SK-N-MC (cell line): Measurements from ENCODE around the gene UNC50.

Experiments
- DNase-seq: peaks from one replicate; pipeline ENCODE4 v3.0.0-alpha.2; 2011; ENCODE audit warnings: low read depth, low spot score
- H3K27ac ChIP-seq: fragments of 200-600 bp; sonication (generic); 2 replicates; pipeline ENCODE4 v1.5.1; 2016; ENCODE audit warnings: mixed run types
- H3K36me3 ChIP-seq: fragments of 200-600 bp; sonication (generic); 2 replicates; pipeline ENCODE4 v1.6.1; 2017; ENCODE audit warnings: antibody characterized with exemption, low read length, mixed read lengths; ENCODE audit not compliant: insufficient read depth
- H3K4me3 ChIP-seq: fragments of 200-600 bp; sonication (generic); 2 replicates; pipeline ENCODE4 v1.5.1; 2016
- H3K9ac ChIP-seq: fragments of 200-600 bp; sonication (generic); 2 replicates; pipeline ENCODE4 v1.8.0; 2017; ENCODE audit warnings: mixed run types, mixed read lengths; ENCODE audit not compliant: insufficient read length
- H3K9me3 ChIP-seq: fragments of 200-600 bp; sonication (generic); 2 replicates; pipeline ENCODE4 v1.6.1; 2017; ENCODE audit warnings: low read depth, mild to moderate bottlenecking, antibody characterized with exemption, low read length, moderate library complexity, mixed read lengths
- EZH2 ChIP-seq: fragments of 200-600 bp; sonication (generic); IDR thresholded peaks from one replicate; pipeline ENCODE4 v1.6.1; 2017; ENCODE audit warnings: antibody characterized with exemption
- FOXP2 ChIP-seq: optimal IDR thresholded peaks from 2 replicates; pipeline ENCODE3; 2011; ENCODE audit warnings: mild to moderate bottlenecking, moderate library complexity; ENCODE audit not compliant: insufficient read depth; ENCODE audit errors: extremely low read length, control extremely low read depth
- POLR2AphosphoS5 ChIP-seq: IDR thresholded peaks from 2 replicates; pipeline ENCODE4 v1.6.1; 2012; ENCODE audit warnings: mild to moderate bottlenecking, low read depth, low read length, borderline replicate concordance

UNC50 gene

DNA sequence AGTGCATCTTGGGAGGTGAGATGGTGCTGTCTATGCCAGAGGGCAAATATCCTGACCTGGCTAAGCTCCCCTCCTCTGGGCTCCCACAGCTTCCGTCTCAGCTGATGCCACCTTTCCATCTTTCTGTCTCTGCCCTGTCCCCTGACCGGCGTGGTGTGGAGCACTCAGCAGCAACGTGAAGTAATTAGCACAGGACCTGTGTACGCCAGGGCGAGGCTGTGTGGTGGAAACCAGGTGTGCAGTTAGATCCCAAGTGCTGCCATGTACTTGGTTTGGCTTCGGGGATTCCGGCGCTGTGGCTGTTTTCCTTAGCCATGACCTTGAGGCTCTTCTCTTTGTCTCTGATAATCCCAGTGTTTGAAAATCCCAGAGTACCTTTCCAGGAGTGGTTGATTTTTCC lies 36.6 kb upstream of the UNC50 start:
- H3K27ac ChIP-seq: no peak overlapping the region
- H3K4me3 ChIP-seq: no peak overlapping the region
- H3K9ac ChIP-seq: no peak overlapping the region
- H3K36me3 ChIP-seq: peaks cover 5% of the 10 kb centered on the region; the same call in 1 of the 2 replicates
- DNase-seq: no peak
- TF ChIP-seq POLR2AphosphoS5 (no peak), FOXP2 (no peak), EZH2 (no peak)
- no peaks in the 10 kb centered on the region for H3K9me3 ChIP-seq

GRCh38 chr2:98572211-98572610 lies 36.2 kb upstream of the UNC50 start:
- Histone ChIP-seq H3K4me3 (no peak overlapping the region), H3K27ac (no peak overlapping the region), H3K9ac (no peak overlapping the region), H3K36me3 (peaks cover 5% of the 10 kb centered on the region; the same call in 1 of the 2 replicates), H3K9me3 (no peaks in the 10 kb centered on the region)
- no peak for DNase-seq
- no peak for TF ChIP-seq FOXP2
- no peak for TF ChIP-seq EZH2
- TF ChIP-seq POLR2AphosphoS5: no peak

DNA sequence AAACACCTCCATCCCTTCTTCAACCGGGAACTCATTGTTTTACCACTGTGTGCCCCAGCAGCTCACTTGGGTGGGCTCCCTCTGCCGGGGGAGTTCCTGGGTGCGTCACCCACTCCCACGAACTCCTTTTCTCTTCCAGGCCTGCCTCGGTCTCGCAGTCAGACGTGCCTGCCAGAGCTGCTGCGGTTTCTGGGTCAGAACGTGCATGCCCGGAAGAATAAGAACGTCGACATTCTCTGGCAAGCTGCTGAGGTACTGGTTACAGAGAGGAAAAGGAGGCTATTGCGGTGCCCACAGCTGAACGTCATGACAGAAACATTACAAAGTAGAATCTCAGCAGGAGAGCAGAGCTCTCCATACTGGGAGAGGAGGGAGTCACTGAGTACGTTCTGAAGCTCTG lies 35.7 kb upstream of the UNC50 start:
- Histone ChIP-seq H3K9me3 (no peaks in the 10 kb centered on the region), H3K4me3 (no peak overlapping the region), H3K9ac (no peak overlapping the region), H3K27ac (no peak overlapping the region), H3K36me3 (peaks cover 5% of the 10 kb centered on the region; the same call in 1 of the 2 replicates)
- no peak for DNase-seq
- no peak for TF ChIP-seq FOXP2

DNA sequence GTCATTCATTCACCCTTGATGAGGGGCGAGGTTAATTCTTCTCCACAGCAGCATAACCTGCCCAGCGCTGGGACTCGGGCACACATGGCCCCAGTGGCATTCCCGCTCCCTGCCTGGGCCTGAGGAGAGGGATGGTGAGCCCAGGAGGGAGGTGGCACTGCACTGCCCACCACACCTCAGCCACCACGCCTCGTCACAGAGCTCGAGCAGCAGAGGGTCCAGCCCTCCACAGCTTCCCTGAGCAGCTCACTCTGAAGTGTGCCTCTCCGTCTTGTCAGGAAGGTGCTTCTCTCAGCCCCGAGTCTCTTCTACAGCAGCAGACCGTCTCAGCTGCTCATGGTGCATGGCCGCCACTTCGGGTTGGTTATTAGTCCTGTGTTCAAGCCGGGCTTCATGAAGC lies 35.0 kb upstream of the UNC50 start:
- TF ChIP-seq EZH2 (no peak), POLR2AphosphoS5 (no peak), FOXP2 (no peak)
- no peak overlapping the region for H3K27ac ChIP-seq
- no peaks in the 10 kb centered on the region for H3K9me3 ChIP-seq
- no peak overlapping the region for H3K9ac ChIP-seq
- no peak overlapping the region for H3K4me3 ChIP-seq
- peaks cover 5% of the 10 kb centered on the region; the same call in 1 of the 2 replicates for H3K36me3 ChIP-seq
- DNase-seq: no peak

GRCh38 chr2:98576666-98577312 lies 31.6 kb upstream of the UNC50 start:
- DNase-seq: no peak
- no peaks in the 10 kb centered on the region for H3K36me3 ChIP-seq

GRCh38 chr2:98577313-98577712 lies 31.1 kb upstream of the UNC50 start:
- Histone ChIP-seq H3K9me3 (no peaks in the 10 kb centered on the region), H3K27ac (no peak overlapping the region), H3K4me3 (no peak overlapping the region), H3K9ac (no peak overlapping the region), H3K36me3 (no peaks in the 10 kb centered on the region; the same call in 1 of the 2 replicates)
- DNase-seq: no peak
- TF ChIP-seq POLR2AphosphoS5: no peak

More at GRCh38 chr2:98576666-98577312, 31.6 kb upstream of the UNC50 start:
- Histone ChIP-seq H3K4me3 (no peak overlapping the region), H3K9ac (no peak overlapping the region), H3K27ac (no peak overlapping the region), H3K9me3 (no peaks in the 10 kb centered on the region)
- TF ChIP-seq FOXP2 (no peak), EZH2 (no peak), POLR2AphosphoS5 (no peak)

GRCh38 chr2:98578231-98578630 lies 30.2 kb upstream of the UNC50 start:
- no peak overlapping the region for H3K9ac ChIP-seq
- no peaks in the 10 kb centered on the region for H3K9me3 ChIP-seq
- H3K36me3 ChIP-seq: peaks cover 4% of the 10 kb centered on the region; the same call in 1 of the 2 replicates
- DNase-seq: no peak
- H3K27ac ChIP-seq: no peak overlapping the region
- TF ChIP-seq POLR2AphosphoS5: no peak
- TF ChIP-seq EZH2: no peak
- TF ChIP-seq FOXP2: no peak
- no peak overlapping the region for H3K4me3 ChIP-seq

DNA sequence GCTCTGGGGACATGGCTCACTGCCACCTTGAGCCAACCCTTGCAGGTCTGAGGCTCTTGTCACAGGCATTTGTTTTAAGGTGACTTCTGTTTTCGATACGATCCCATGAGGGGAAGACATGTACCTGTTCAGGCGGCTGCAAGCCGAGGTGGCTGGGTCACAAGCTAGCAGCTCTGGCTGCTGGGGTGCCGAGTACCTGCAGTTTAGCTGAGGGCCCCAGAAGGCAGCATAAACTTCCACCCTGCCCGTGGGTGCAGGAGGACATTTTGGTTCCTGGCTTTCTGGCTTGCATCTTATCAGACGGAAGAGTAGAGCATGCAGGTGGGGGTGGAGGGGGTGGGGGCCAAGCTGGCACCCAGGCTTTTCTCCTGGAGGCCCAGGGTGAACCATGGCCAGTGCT lies 28.5 kb upstream of the UNC50 start:
- H3K9me3 ChIP-seq: no peaks in the 10 kb centered on the region
- H3K9ac ChIP-seq: no peak overlapping the region
- H3K27ac ChIP-seq: no peak overlapping the region
- H3K36me3 ChIP-seq: peaks cover 4% of the 10 kb centered on the region; the same call in 1 of the 2 replicates
- DNase-seq: no peak
- H3K4me3 ChIP-seq: no peak overlapping the region
- TF ChIP-seq POLR2AphosphoS5 (no peak), FOXP2 (no peak), EZH2 (no peak)
